HEK293 (cell line): ENCODE results near the gene DLX4.
A peak's percentile ranks its signal among the peaks of the same experiment; 100 is the strongest.

Experiments
- CTCF ChIA-PET: fragments of 350-600 bp; formaldehyde crosslinking; extraction: SDS; loops from one replicate; lab custom pipeline; 2021; ENCODE audit warnings: antibody characterized with exemption; lab: Yijun Ruan, JAX
- POLR2A ChIA-PET: fragments of 300-600 bp; formaldehyde crosslinking; extraction: SDS; loops from one replicate; lab custom pipeline; 2020; ENCODE audit warnings: antibody characterized with exemption, inconsistent platforms; lab: Yijun Ruan, JAX
- H3K27ac ChIP-seq: fragments of 200-500 bp; sonication (Bioruptor generic); 2 replicates; pipeline ENCODE4 v1.5.1; 2014; ENCODE audit warnings: low read depth, low read length, control low read depth, inconsistent platforms; ENCODE audit errors: extremely low read depth
- H3K36me3 ChIP-seq, 2 experiments: fragments of 200-500 bp in 1 of 2; sonication (Bioruptor generic) in 1 of 2; 1 replicate in 1 of 2; 2 replicates in 1 of 2; pipeline ENCODE4 v1.5.1; 2014 to 2017; ENCODE audit warnings: inconsistent platforms in 2 of 2, low read length in 2 of 2; ENCODE audit not compliant: control insufficient read depth in 2 of 2, insufficient read depth in 1 of 2
- H3K4me1 ChIP-seq: fragments of 200-500 bp; sonication (Bioruptor generic); 2 replicates; pipeline ENCODE4 v1.5.1; 2014; ENCODE audit warnings: mild to moderate bottlenecking, low read length, inconsistent platforms; ENCODE audit not compliant: control insufficient read depth, insufficient read depth
- H3K4me3 ChIP-seq: 2 replicates; pipeline ENCODE4 v1.5.1; 2011; ENCODE audit warnings: low read depth, mild to moderate bottlenecking, control low read depth, low read length, moderate library complexity
- H3K9me3 ChIP-seq: fragments of 200-500 bp; sonication (Bioruptor generic); 2 replicates; pipeline ENCODE4 v1.5.1; 2014; ENCODE audit warnings: low read depth, low read length, inconsistent platforms; ENCODE audit not compliant: control insufficient read depth, insufficient read depth
- FEZF1 ChIP-seq: fragments of 450-650 bp; formaldehyde crosslinking; IDR thresholded peaks from 2 replicates; pipeline ENCODE4 v1.5.1; 2016; ENCODE audit warnings: missing biosample characterization, missing genetic modification characterization
- GFI1B ChIP-seq: fragments of 450-650 bp; formaldehyde crosslinking; IDR thresholded peaks from 2 replicates; pipeline ENCODE4 v1.5.1; 2016; ENCODE audit warnings: missing biosample characterization, missing genetic modification characterization
- HOXA7 ChIP-seq: sonication (generic); formaldehyde crosslinking; IDR thresholded peaks from 2 replicates; pipeline ENCODE4 v1.8.1; 2022; ENCODE audit warnings: missing genetic modification reagents, borderline replicate concordance
- KLF16 ChIP-seq: fragments of 450-650 bp; formaldehyde crosslinking; IDR thresholded peaks from 2 replicates; pipeline ENCODE4 v1.5.1; 2017; ENCODE audit warnings: missing biosample characterization, missing genetic modification characterization
- OVOL3 ChIP-seq: fragments of 450-650 bp; formaldehyde crosslinking; IDR thresholded peaks from 2 replicates; pipeline ENCODE4 v1.5.1; 2016; ENCODE audit warnings: missing biosample characterization, missing genetic modification characterization
- ZFP69B ChIP-seq: fragments of 450-650 bp; formaldehyde crosslinking; IDR thresholded peaks from 2 replicates; pipeline ENCODE4 v1.5.1; 2016; ENCODE audit warnings: missing biosample characterization, missing genetic modification characterization
- ZNF16 ChIP-seq: fragments of 450-650 bp; formaldehyde crosslinking; IDR thresholded peaks from 2 replicates; pipeline ENCODE4 v1.5.1; 2016; ENCODE audit warnings: low read depth, missing biosample characterization, missing genetic modification characterization
- ZNF184 ChIP-seq: fragments of 450-650 bp; IDR thresholded peaks from 2 replicates; pipeline ENCODE4 v1.5.1; 2018; ENCODE audit warnings: missing biosample characterization, mild to moderate bottlenecking, missing genetic modification characterization
- ZNF223 ChIP-seq: fragments of 450-650 bp; formaldehyde crosslinking; IDR thresholded peaks from 2 replicates; pipeline ENCODE4 v1.5.1; 2016; ENCODE audit warnings: missing biosample characterization, missing genetic modification characterization
- ZNF366 ChIP-seq: fragments of 450-650 bp; formaldehyde crosslinking; conservative IDR thresholded peaks from 2 replicates; pipeline ENCODE4 v1.5.1; 2016; ENCODE audit warnings: missing biosample characterization, missing genetic modification characterization
- ZNF629 ChIP-seq: fragments of 450-650 bp; formaldehyde crosslinking; IDR thresholded peaks from 2 replicates; pipeline ENCODE4 v1.5.1; 2017; ENCODE audit warnings: missing biosample characterization, missing genetic modification characterization
- ZNF664 ChIP-seq: fragments of 450-650 bp; formaldehyde crosslinking; IDR thresholded peaks from 2 replicates; pipeline ENCODE4 v1.5.1; 2016; ENCODE audit warnings: missing biosample characterization, missing genetic modification characterization
- ZNF707 ChIP-seq: fragments of 450-650 bp; formaldehyde crosslinking; IDR thresholded peaks from 2 replicates; pipeline ENCODE4 v1.5.1; 2016; ENCODE audit warnings: missing biosample characterization, missing genetic modification characterization
- TF ChIP-seq, protein P1 (sequence below): fragments of 450-650 bp; formaldehyde crosslinking; IDR thresholded peaks from 2 replicates; pipeline ENCODE4 v1.5.1; 2016; ENCODE audit warnings: missing biosample characterization, missing genetic modification characterization
- TF ChIP-seq, protein P2 (sequence below): fragments of 450-650 bp; formaldehyde crosslinking; IDR thresholded peaks from 2 replicates; pipeline ENCODE4 v1.5.1; 2016; ENCODE audit warnings: missing biosample characterization, missing genetic modification characterization
- TF ChIP-seq, protein P3 (sequence below): fragments of 450-650 bp; formaldehyde crosslinking; IDR thresholded peaks from 2 replicates; pipeline ENCODE4 v1.5.1; 2016; ENCODE audit warnings: missing biosample characterization, missing genetic modification characterization

DLX4 gene

DNA sequence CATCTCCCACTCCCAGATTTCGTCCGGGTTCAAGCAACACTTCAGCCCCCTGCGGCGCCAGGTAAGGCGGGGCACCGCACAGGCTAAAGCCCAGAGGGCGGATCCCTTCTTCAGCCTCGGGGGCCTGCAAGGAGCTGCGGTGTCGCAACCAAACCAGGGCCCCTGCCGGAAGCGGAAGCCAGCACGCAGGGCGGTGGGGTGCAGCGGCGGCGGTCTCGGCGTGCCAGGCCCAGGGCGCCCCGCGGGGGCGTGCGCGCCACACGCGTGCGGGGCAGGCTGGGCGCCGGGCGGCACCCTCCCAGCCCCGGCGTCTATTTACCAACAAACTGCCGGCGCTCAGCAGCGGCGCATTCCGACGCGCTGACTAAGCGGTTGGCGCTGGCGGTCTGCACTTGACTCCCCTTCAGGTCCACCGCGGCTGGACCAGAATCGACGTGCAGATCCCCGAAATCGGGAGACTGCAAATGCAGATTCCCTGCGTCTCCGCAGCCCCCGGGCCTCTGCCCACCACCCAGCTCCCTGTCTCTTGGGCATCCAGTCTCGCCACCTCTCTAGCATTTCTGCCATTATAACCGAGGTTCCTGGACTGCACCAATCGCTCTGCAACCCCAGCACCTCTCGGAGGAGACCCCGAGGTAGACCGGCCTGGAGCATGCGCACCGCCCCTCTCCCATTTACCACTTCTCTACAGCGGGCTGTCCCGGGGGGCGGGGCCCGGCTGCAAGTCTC, 421 bp upstream of the DLX4 start (continued):
- TF ChIP-seq, protein P1, sequence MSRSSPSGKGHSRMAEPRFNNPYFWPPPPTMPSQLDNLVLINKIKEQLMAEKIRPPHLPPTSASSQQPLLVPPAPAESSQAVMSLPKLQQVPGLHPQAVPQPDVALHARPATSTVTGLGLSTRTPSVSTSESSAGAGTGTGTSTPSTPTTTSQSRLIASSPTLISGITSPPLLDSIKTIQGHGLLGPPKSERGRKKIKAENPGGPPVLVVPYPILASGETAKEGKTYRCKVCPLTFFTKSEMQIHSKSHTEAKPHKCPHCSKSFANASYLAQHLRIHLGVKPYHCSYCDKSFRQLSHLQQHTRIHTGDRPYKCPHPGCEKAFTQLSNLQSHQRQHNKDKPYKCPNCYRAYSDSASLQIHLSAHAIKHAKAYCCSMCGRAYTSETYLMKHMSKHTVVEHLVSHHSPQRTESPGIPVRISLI (tag by site-specific recombination), result no peak

DNA sequence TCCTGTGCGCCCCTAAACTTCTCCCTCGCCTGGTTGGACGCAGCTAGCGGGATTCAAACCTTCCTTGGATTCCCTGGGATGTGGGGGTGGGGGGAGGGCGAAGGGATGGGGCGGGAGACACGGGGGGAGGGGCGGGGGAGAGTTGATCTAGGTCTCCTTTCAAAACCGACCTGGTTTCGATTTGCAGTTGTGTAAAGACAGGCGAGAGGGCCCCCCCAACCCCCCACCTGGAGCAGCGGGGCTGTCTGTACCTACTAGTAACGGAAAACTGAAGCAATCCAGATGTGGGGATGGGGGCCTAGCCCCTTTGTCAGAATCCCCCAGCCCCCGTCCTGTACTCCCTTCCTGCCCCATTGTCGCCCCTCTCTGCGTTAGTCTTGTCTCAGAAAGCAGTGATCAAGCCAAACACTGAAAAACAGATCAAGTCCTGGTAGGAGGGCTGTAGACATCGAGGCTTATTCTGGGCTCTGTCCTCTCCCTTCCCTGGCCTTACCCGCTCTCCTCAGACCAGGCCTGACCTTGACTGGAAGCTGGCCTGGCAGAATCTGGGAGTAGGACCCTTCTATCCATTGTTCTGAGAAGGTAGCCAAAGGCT, 902 bp downstream of the DLX4 start:
- Histone ChIP-seq H3K9me3 (no peaks in the 10 kb centered on the region), H3K4me1 (no peaks in the 10 kb centered on the region; the same call in 1 of the 2 replicates), H3K36me3 (peaks cover 0 to 6% of the 10 kb centered on the region in 2 experiments; a peak in 1 of 3 replicates)
- TF ChIP-seq ZNF366 (tag by site-specific recombination), result no peak
- no peak for TF ChIP-seq ZNF707 (tag by site-specific recombination)
- TF ChIP-seq ZNF629 (tag by site-specific recombination), result no peak
- TF ChIP-seq, all 188 proteins: peak for 0
- H3K4me3 ChIP-seq, result no peak overlapping the region
- POLR2A ChIA-PET, result interaction anchor here (1.1 to 1.2 kb wide), 2 partner anchors 10 to 25 kb away, joined by 4 read pairs; partner anchors contain the start of gene DLX3
- no peak overlapping the region; the same call in 1 of the 2 replicates for H3K27ac ChIP-seq
- CTCF ChIA-PET, result interaction anchor here (1.4 to 3.5 kb wide), 4 partner anchors 9 to 473 kb away, joined by 4 to 24 read pairs (median 5); no protein-coding TSS in a partner anchor

DNA sequence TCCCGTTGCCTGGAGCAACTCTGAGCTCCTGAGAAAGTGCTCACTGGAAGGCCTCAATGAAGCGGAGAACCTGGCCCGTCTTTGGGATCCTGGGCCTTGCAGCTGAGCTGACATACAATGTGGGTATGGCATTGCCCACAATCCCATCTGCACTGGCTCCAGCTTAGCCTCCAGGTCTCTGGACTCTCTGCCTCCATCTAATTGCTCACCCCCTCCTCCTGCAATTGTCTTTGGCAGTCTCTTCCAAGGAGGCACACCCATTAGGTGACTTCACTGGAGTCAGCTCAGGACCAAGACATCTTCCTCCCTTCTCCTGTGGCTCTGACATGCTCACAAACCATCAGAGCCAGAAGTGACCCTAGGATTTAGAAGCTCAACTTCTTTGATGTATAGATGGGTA, 1.5 kb downstream of the DLX4 start:
- ChIA-PET POLR2A (interaction anchor here (1.1 to 1.2 kb wide), 2 partner anchors 9 to 24 kb away, joined by 4 read pairs; partner anchors contain the start of gene DLX3), CTCF (interaction anchor here (0.6 to 3.5 kb wide), 6 partner anchors 9 to 474 kb away, joined by 3 to 24 read pairs (median 4); no protein-coding TSS in a partner anchor)
- H3K4me1 ChIP-seq, result peaks cover 6% of the 10 kb centered on the region
- no peak overlapping the region for H3K27ac ChIP-seq
- no peak overlapping the region for H3K4me3 ChIP-seq
- H3K36me3 ChIP-seq, result peaks cover 0 to 6% of the 10 kb centered on the region in 2 experiments; a peak in 1 of 3 replicates
- H3K9me3 ChIP-seq, result no peaks in the 10 kb centered on the region
- TF ChIP-seq ZNF16 (tag by site-specific recombination), result no peak
- no peak for TF ChIP-seq GFI1B (tag by site-specific recombination)
- TF ChIP-seq HOXA7 (CRISPR knock-in tag), result no peak
- TF ChIP-seq, protein P2, sequence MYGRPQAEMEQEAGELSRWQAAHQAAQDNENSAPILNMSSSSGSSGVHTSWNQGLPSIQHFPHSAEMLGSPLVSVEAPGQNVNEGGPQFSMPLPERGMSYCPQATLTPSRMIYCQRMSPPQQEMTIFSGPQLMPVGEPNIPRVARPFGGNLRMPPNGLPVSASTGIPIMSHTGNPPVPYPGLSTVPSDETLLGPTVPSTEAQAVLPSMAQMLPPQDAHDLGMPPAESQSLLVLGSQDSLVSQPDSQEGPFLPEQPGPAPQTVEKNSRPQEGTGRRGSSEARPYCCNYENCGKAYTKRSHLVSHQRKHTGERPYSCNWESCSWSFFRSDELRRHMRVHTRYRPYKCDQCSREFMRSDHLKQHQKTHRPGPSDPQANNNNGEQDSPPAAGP (tag by site-specific recombination), result peak; percentile 29; the same call in 1 of the 2 replicates
- no peak for TF ChIP-seq ZFP69B (tag by site-specific recombination)
- TF ChIP-seq FEZF1, result no peak
- TF ChIP-seq ZNF664 (tag by site-specific recombination), result no peak

DNA sequence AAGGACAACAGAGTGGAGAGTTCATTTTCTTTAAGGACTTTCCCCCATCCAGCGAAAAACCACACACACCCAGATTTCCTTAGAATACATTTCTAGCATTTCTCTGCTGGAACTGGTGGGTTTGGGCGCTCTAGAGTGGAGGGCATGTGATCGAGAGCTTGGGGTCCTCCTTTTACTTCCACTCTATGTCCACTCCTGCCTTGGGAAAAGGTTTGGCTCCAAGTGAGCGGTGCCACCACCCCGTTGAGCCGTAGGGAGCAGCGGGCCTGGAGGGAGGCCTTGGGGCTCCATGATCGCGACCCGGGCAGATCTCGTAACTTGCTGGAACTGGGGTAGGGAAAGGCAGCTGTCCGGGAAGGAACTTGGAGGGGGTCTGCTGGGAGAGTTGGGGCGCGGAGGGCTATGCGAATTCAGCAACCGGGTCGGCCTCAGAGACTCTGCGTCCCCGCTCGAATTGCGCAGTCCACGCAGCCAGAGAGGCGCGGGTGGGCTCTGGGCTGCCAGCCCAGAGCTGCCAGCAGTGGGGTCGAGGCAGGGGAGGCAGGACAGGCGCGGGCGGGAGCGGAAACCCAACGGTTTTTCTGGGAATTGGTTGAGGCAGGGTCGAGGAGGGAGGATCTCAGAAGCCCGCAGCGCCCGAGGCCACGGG, 2.3 kb downstream of the DLX4 start:
- H3K9me3 ChIP-seq, result no peaks in the 10 kb centered on the region
- TF ChIP-seq, protein P3, sequence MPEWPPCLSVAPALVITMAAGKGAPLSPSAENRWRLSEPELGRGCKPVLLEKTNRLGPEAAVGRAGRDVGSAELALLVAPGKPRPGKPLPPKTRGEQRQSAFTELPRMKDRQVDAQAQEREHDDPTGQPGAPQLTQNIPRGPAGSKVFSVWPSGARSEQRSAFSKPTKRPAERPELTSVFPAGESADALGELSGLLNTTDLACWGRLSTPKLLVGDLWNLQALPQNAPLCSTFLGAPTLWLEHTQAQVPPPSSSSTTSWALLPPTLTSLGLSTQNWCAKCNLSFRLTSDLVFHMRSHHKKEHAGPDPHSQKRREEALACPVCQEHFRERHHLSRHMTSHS (tag by site-specific recombination), result no peak
- TF ChIP-seq ZNF184 (tag by site-specific recombination) (no peak), KLF16 (tag by site-specific recombination) (no peak), ZNF223 (no peak), OVOL3 (tag by site-specific recombination) (no peak)
- TF ChIP-seq, all 188 proteins: peak for 0
- Histone ChIP-seq H3K4me1 (peaks cover 14% of the 10 kb centered on the region), H3K4me3 (no peak overlapping the region), H3K36me3 (peaks cover 0 to 6% of the 10 kb centered on the region in 2 experiments; a peak in 1 of 3 replicates), H3K27ac (no peak overlapping the region)
- ChIA-PET CTCF (interaction anchor here (0.6 to 5.6 kb wide), 7 partner anchors 8 to 495 kb away, joined by 3 to 47 read pairs (median 4); no protein-coding TSS in a partner anchor), POLR2A (interaction anchor here (1.1 to 1.2 kb wide), 2 partner anchors 8 to 24 kb away, joined by 4 read pairs; partner anchors contain the start of gene DLX3)
